Ishikawa (cell line): ENCODE measurements around the gene POLR3A.

Experiments used
- CEBPB ChIP-seq: IDR thresholded peaks from 2 replicates; pipeline ENCODE4 v1.6.1; 2012
- CREB1 ChIP-seq: IDR thresholded peaks from 2 replicates; pipeline ENCODE4 v1.6.1; 2012; ENCODE audit warnings: low read depth
- EGR1 ChIP-seq: IDR thresholded peaks from 2 replicates; pipeline ENCODE4 v1.6.1; 2012
- EP300 ChIP-seq: IDR thresholded peaks from 2 replicates; pipeline ENCODE4 v1.6.1; 2012; ENCODE audit warnings: borderline replicate concordance
- MAX ChIP-seq: IDR thresholded peaks from 2 replicates; pipeline ENCODE4 v1.6.1; 2012
- NFIC ChIP-seq: IDR thresholded peaks from 2 replicates; pipeline ENCODE4 v1.6.1; 2012
- RAD21 ChIP-seq: IDR thresholded peaks from 2 replicates; pipeline ENCODE4 v1.6.1; 2012; ENCODE audit warnings: low read depth
- REST ChIP-seq: IDR thresholded peaks from 2 replicates; pipeline ENCODE4 v1.6.1; 2012; ENCODE audit warnings: low read depth, mild to moderate bottlenecking
- TAF1 ChIP-seq: IDR thresholded peaks from 2 replicates; pipeline ENCODE4 v1.6.1; 2012; ENCODE audit warnings: low read depth, mild to moderate bottlenecking
- TCF12 ChIP-seq: IDR thresholded peaks from 2 replicates; pipeline ENCODE4 v1.6.1; 2012; ENCODE audit warnings: low read depth
- USF1 ChIP-seq: IDR thresholded peaks from 2 replicates; pipeline ENCODE4 v1.6.1; 2012
- YY1 ChIP-seq: IDR thresholded peaks from 2 replicates; pipeline ENCODE4 v1.6.1; 2012; ENCODE audit warnings: low read depth
- ZBTB7A ChIP-seq: IDR thresholded peaks from 2 replicates; pipeline ENCODE4 v1.6.1; 2012; ENCODE audit warnings: low read depth

Gene POLR3A

GRCh38 chr10:78009662-78010061, 19.7 kb downstream of the POLR3A start:
- TF ChIP-seq YY1 (no peak), NFIC (no peak), MAX (no peak), ZBTB7A (no peak), EP300 (no peak), TAF1 (no peak), RAD21 (no peak)

DNA sequence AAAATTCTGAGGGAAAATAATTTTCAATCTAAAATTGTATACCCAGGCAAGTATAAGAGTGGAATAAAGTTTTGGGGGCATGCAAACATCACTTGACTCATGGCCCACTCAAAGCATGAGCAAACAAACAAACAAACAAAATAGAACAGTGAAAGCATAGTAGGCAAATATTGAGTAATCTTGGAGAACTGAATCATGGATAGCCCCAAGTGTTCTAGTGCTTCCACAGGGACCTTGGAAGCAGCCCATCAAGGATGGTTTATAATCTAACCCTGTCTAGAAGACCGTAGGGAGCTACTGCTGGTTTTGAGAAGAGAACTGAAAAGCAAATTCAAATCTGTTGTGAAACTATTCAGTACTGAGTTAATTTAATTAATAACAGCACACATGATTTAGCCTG, 22.1 kb downstream of the POLR3A start:
- TF ChIP-seq MAX (no peak), CREB1 (no peak)

DNA sequence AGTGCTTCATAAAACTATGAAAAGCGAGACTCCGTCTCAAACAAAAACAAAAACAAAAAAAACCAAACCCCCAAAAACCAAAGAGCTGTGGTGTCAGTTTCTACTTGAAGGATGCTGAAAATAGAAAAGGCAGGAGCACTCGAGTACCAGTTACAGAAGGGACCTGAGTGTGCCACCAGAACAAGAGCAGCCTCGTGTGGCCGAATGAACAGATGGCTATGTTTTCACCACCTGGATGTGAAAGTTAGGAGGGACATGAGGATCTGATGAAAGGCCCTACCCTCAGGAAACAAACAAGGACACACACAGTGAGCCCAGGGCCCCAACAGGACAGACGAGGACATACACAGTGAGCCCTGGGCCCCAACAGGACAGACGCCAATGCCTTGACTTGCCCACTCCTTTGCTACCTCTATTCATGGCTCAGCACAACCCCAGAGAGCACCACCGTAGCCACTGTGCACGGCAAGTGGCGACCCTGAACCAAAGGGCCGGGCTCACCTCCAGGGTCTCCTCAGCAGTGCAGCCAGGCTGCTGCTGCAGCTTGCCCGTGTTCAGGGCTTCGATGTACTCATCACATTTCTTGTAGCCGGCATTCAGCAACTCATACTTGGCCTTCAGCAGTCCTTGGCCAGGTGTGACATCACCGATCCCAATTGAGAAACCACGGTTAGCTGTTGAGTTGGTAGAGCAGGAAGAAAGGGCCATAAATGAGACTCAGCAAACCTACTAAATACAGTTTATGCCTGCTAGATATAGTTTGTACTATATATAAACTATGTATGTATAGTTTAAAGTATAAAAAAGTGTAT, 24.9 kb downstream of the POLR3A start:
- no peak for TF ChIP-seq NFIC
- TF ChIP-seq TAF1, result no peak
- TF ChIP-seq CEBPB, result no peak
- no peak for TF ChIP-seq YY1
- TF ChIP-seq RAD21, result peak; percentile 36; the same call in 1 of the 2 replicates
- no peak for TF ChIP-seq MAX
- TF ChIP-seq EP300, result no peak
- TF ChIP-seq CREB1, result no peak

DNA sequence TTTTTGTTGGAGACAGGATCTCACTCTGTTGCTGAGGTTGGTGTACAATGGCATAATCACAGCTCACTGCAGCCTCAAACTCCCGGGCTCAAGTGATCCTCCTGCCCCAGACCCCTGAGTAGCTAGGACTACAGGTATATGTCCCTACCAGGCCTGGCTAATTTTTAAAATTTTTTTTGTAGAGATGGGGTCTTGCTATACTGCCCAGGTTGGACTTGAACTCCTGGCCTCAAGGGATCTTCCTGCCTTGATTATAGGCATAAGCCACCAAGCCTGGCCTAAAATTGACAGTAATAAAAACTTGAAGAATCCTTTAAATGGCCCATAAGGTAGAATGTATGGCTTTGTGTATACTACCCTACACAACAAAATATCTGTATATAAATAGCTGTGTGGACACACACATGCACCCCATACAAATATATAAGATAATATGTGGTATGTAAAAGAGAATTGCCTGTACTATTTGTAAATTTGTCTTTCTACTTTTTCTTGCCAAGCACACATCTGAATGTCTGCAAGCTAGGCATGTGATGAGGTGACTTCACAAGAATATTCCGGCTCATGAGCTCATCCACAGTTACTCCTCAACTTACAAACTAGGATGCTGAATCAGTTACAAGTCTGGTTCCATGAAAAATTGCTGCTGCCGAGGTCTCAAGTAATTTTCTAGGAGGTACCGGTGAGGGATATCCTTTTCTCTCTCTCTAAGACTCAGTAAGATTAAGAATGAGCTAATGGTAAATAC, 26.6 kb downstream of the POLR3A start:
- TF ChIP-seq USF1 (no peak), YY1 (no peak), ZBTB7A (no peak), REST (no peak), RAD21 (no peak), TCF12 (no peak)

DNA sequence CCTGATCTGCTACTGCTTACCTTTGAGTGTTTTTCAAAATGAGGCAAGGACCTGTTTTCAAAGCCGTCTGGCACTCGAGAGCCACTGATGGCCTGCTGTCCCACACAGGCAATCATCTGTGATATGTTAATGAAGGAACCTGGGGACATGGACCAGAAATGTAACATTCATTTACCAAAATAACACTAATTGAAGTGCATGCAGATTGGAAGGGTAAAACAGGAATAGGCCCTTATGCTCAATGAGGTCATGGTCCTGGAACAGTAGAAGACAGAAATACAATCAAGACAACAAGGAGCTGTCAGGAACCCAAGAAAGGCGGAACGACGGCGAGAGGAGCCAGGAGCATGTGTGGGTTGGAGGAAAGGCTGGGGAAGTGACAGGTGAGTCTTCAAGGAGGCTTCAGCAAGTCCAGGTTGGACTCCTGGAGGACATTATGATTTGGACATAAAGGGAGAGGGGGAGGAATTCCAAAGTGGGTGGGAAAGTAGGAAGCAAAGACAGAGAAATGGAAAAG, 28.3 kb downstream of the POLR3A start:
- TF ChIP-seq NFIC, result no peak
- no peak for TF ChIP-seq MAX
- no peak for TF ChIP-seq YY1

- TF ChIP-seq CREB1 (no peak), EGR1 (no peak), MAX (no peak), REST (no peak), RAD21 (no peak), TCF12 (no peak), EP300 (no peak), NFIC (no peak), YY1 (no peak)
Measured at GRCh38 chr10:78000206-78000605, 29.1 kb downstream of the POLR3A start.
